Measurements from ENCODE around the gene RNF38.

GRCh38 chr9:36415822-36416525 lies 15.9 kb upstream of the RNF38 start:
- TF ChIP-seq EZH2 (IDR thresholded peaks at IDR 0.05; ENCODE audit: insufficient read depth, poor library complexity, severe bottlenecking) (no peak), EZH2phosphoT487 (IDR thresholded peaks at IDR 0.05; ENCODE audit: insufficient read depth, low read depth) (no peak)
